IMR-90 (cell line): ENCODE data around the gene MAPKAPK5. TPM values are rescaled to one million over a fixed set of nuclear protein-coding genes. Genes with fewer than 3 reads are reported as not detected.

Experiments
- ATAC-seq: fragments of 200-7000 bp; cut with Tn5 transposase; 2 replicates; pipeline ENCODE4 v1.9.1; 2020; ENCODE audit warnings: low read depth, mild to moderate bottlenecking, moderate library complexity
- BruUV-seq: library from RNA; stranded (reverse); fragments of 400-500 nt; replicated peaks from 2 replicates; lab custom pipeline; 2021; lab: Mats Ljungman, UMichigan
- CTCF ChIA-PET: fragments of 300-600 bp; formaldehyde crosslinking; extraction: SDS; loops from one replicate; lab custom pipeline; 2021; ENCODE audit warnings: antibody characterized with exemption; lab: Yijun Ruan, JAX
- POLR2A ChIA-PET: fragments of 300-600 bp; sonication (Branson Sonifier 250); formaldehyde crosslinking; loops from one replicate; lab custom pipeline; 2022; ENCODE audit warnings: antibody characterized with exemption; ENCODE audit not compliant: unreplicated experiment; lab: Charles Lee
- DNase-seq: peaks from one replicate; pipeline ENCODE4 v3.0.0; 2013
- H2AFZ ChIP-seq: replicated peaks from 2 replicates; pipeline ENCODE3; 2013; ENCODE audit warnings: low read length, mild to moderate bottlenecking; ENCODE audit not compliant: poor library complexity
- H2AK5ac ChIP-seq: 2 replicates; pipeline ENCODE4 v1.6.1; 2013; ENCODE audit warnings: low read depth, low read length, inconsistent platforms
- H2AK9ac ChIP-seq: replicated peaks from 2 replicates; pipeline ENCODE3; 2013; ENCODE audit warnings: mild to moderate bottlenecking, low read depth, low read length, moderate library complexity; ENCODE audit not compliant: poor library complexity
- H2BK120ac ChIP-seq: 2 replicates; pipeline ENCODE4 v1.6.1; 2013; ENCODE audit warnings: low read depth, low read length, inconsistent platforms
- H2BK15ac ChIP-seq: 3 replicates; pipeline ENCODE4 v1.6.1; 2013; ENCODE audit warnings: low read depth, low read length, inconsistent platforms
- H2BK20ac ChIP-seq: 2 replicates; pipeline ENCODE4 v1.6.1; 2013; ENCODE audit warnings: low read depth, mild to moderate bottlenecking, inconsistent platforms, low read length, moderate library complexity
- H2BK5ac ChIP-seq: 2 replicates; pipeline ENCODE4 v1.6.1; 2013; ENCODE audit warnings: mild to moderate bottlenecking, low read depth, low read length, inconsistent platforms; ENCODE audit not compliant: poor library complexity, severe bottlenecking
- H3K14ac ChIP-seq: replicated peaks from 2 replicates; pipeline ENCODE4 v1.6.1; 2013; ENCODE audit warnings: low read depth, low read length, inconsistent platforms
- H3K18ac ChIP-seq: 2 replicates; pipeline ENCODE4 v1.6.1; 2013; ENCODE audit warnings: low read depth, low read length, control low read depth
- H3K23ac ChIP-seq: 2 replicates; pipeline ENCODE4 v1.6.1; 2013; ENCODE audit warnings: low read depth, low read length, inconsistent platforms
- H3K27ac ChIP-seq: 2 replicates; pipeline ENCODE4 v1.5.1; 2013; ENCODE audit warnings: mild to moderate bottlenecking, control low read depth, low read length; ENCODE audit not compliant: insufficient read depth
- H3K27me3 ChIP-seq: 2 replicates; pipeline ENCODE4 v1.6.1; 2013; ENCODE audit warnings: low read length; ENCODE audit not compliant: control insufficient read depth, insufficient read depth
- H3K36me3 ChIP-seq: 2 replicates; pipeline ENCODE4 v1.6.1; 2013; ENCODE audit warnings: low read length, mixed read lengths; ENCODE audit not compliant: control insufficient read depth, insufficient read depth
- H3K4ac ChIP-seq: 2 replicates; pipeline ENCODE4 v1.6.1; 2013; ENCODE audit warnings: low read depth, low read length, inconsistent platforms
- H3K4me1 ChIP-seq: 2 replicates; pipeline ENCODE4 v1.6.1; 2013; ENCODE audit warnings: low read length, mixed read lengths; ENCODE audit not compliant: control insufficient read depth, insufficient read depth
- H3K4me2 ChIP-seq: 2 replicates; pipeline ENCODE4 v1.6.1; 2013; ENCODE audit warnings: low read depth, mild to moderate bottlenecking, control low read depth, low read length, moderate library complexity
- H3K4me3 ChIP-seq: 2 replicates; pipeline ENCODE4 v1.5.1; 2013; ENCODE audit warnings: low read depth, mild to moderate bottlenecking, control low read depth, low read length, moderate library complexity; ENCODE audit not compliant: insufficient read depth
- H3K56ac ChIP-seq: 2 replicates; pipeline ENCODE4 v1.6.1; 2013; ENCODE audit warnings: low read length, inconsistent platforms; ENCODE audit not compliant: insufficient read depth; ENCODE audit errors: extremely low read depth
- H3K79me1 ChIP-seq, 2 experiments: 2 replicates each; pipeline ENCODE4 v1.6.1; 2013; ENCODE audit warnings: low read length in 2 of 2, inconsistent platforms in 1 of 2, low read depth in 1 of 2
- H3K9ac ChIP-seq: 2 replicates; pipeline ENCODE4 v1.6.1; 2013; ENCODE audit warnings: low read depth, low read length, control low read depth
- H3K9me1 ChIP-seq: 2 replicates; pipeline ENCODE4 v1.6.1; 2013; ENCODE audit warnings: low read length, inconsistent platforms; ENCODE audit not compliant: insufficient read depth
- H3K9me3 ChIP-seq: 2 replicates; pipeline ENCODE4 v1.6.1; 2013; ENCODE audit warnings: low read length; ENCODE audit not compliant: control insufficient read depth, insufficient read depth
- H4K20me1 ChIP-seq: 2 replicates; pipeline ENCODE4 v1.6.1; 2013; ENCODE audit warnings: low read length, inconsistent platforms; ENCODE audit not compliant: insufficient read depth
- H4K5ac ChIP-seq: 2 replicates; pipeline ENCODE4 v1.6.1; 2013; ENCODE audit warnings: mild to moderate bottlenecking, low read depth, low read length, control low read depth
- H4K8ac ChIP-seq, 2 experiments: 2 replicates each; pipeline ENCODE4 v1.6.1; 2013; ENCODE audit warnings: low read depth in 2 of 2, low read length in 2 of 2, control low read depth in 1 of 2, inconsistent platforms in 1 of 2
- H4K91ac ChIP-seq: 2 replicates; pipeline ENCODE4 v1.6.1; 2013; ENCODE audit warnings: low read depth, low read length, inconsistent platforms; ENCODE audit not compliant: insufficient read depth
- CEBPB ChIP-seq: IDR thresholded peaks from 2 replicates; pipeline ENCODE4 v1.6.1; 2012; ENCODE audit warnings: low read depth, low read length, improper control_type of control experiment
- CTCF ChIP-seq: conservative IDR thresholded peaks from 2 replicates; pipeline ENCODE4 v1.5.1; 2012; ENCODE audit warnings: mild to moderate bottlenecking, low read depth, low read length, improper control_type of control experiment
- FOS ChIP-seq: fragments of 150-350 bp; IDR thresholded peaks from 2 replicates; pipeline ENCODE4 v1.6.1; 2016; ENCODE audit warnings: low read depth, low read length
- MAZ ChIP-seq: IDR thresholded peaks from 2 replicates; pipeline ENCODE4 v1.6.1; 2012; ENCODE audit warnings: low read depth, mild to moderate bottlenecking, low read length, improper control_type of control experiment, moderate library complexity, borderline replicate concordance
- MXI1 ChIP-seq: IDR thresholded peaks from 2 replicates; pipeline ENCODE4 v1.6.1; 2012; ENCODE audit warnings: low read depth, mild to moderate bottlenecking, low read length, moderate library complexity, borderline replicate concordance
- NFE2L2 ChIP-seq: fragments of 150-350 bp; IDR thresholded peaks from 2 replicates; pipeline ENCODE4 v1.6.1; 2016; ENCODE audit warnings: low read depth, mild to moderate bottlenecking, low read length
- POLR2A ChIP-seq: IDR thresholded peaks from 2 replicates; pipeline ENCODE4 v1.6.1; 2012; ENCODE audit warnings: mild to moderate bottlenecking, low read depth, low read length
- RAD21 ChIP-seq: IDR thresholded peaks from 2 replicates; pipeline ENCODE4 v1.6.1; 2012; ENCODE audit warnings: low read length, improper control_type of control experiment
- RCOR1 ChIP-seq: IDR thresholded peaks from 2 replicates; pipeline ENCODE4 v1.6.1; 2012; ENCODE audit warnings: mild to moderate bottlenecking, low read length, improper control_type of control experiment; ENCODE audit not compliant: insufficient replicate concordance
- RFX5 ChIP-seq: IDR thresholded peaks from 2 replicates; pipeline ENCODE4 v1.8.0; 2012; ENCODE audit warnings: low read depth, mild to moderate bottlenecking, low read length, moderate library complexity
- SMC3 ChIP-seq: fragments of 150-350 bp; IDR thresholded peaks from 2 replicates; pipeline ENCODE4 v1.6.1; 2016; ENCODE audit warnings: low read depth, mild to moderate bottlenecking, antibody characterized with exemption, low read length, moderate library complexity
- dilution Hi-C: fragments of 300-500 bp; cut with HindIII; formaldehyde crosslinking; loops from one replicate; pipeline ENCODE4 v1.14.3; 2018; ENCODE audit warnings: low sequenced_read_pairs; ENCODE audit not compliant: unreplicated experiment
- in situ Hi-C: fragments of 300-500 bp; cut with MboI; formaldehyde crosslinking; loops from 3 replicates; pipeline ENCODE4 v1.14.3; 2019; ENCODE audit warnings: low sequenced_read_pairs, inconsistent platforms, mixed read lengths
- intact Hi-C: fragments of 100-400 bp; cut with micrococcal nuclease; formaldehyde crosslinking; loops from 2 replicates; pipeline ENCODE4 v1.10.0; 2022
- polyA plus RNA-seq, 3 experiments: library from polyadenylated mRNA; depleted of rRNA; stranded (reverse); fragments of >200 nt; gene quantifications; 2 replicates each; pipeline ENCODE4 v1.2.3, GENCODE V29; 2012; ENCODE audit warnings: low replicate concordance in 1 of 3
- total RNA-seq: library from RNA; depleted of rRNA; stranded (reverse); fragments of >200 nt; gene quantifications from 2 replicates; pipeline ENCODE4 v1.2.3, GENCODE V29; 2012

MAPKAPK5 gene
- total and polyA plus RNA-seq, 2 of the 4 experiments (the other 2 are of a cell fraction), result 35.0 to 44.6 TPM

GRCh38 chr12:111904446-111904975, 62.5 kb downstream of the MAPKAPK5 start:
- Histone ChIP-seq H2BK5ac (no peak overlapping the region), H4K5ac (no peak overlapping the region), H2AK5ac (no peak overlapping the region), H3K9me1 (peaks cover 10% of the 10 kb centered on the region), H2BK20ac (no peak overlapping the region), H4K8ac (no peak overlapping the region), H3K56ac (no peak overlapping the region), H3K9ac (no peak overlapping the region), H3K23ac (no peak overlapping the region), H3K27ac (no peak overlapping the region), H2BK120ac (no peak overlapping the region), H3K4me1 (no peaks in the 10 kb centered on the region), H2AFZ (peak overlapping the region; percentile 27), H2AK9ac (no peak overlapping the region), H3K14ac (no peak overlapping the region), H3K9me3 (no peaks in the 10 kb centered on the region; the same call in 1 of the 2 replicates), H3K4me2 (no peak overlapping the region), H4K20me1 (no peaks in the 10 kb centered on the region), H4K91ac (no peak overlapping the region), H3K36me3 (peaks cover 6% of the 10 kb centered on the region), H2BK15ac (no peak overlapping the region), H3K18ac (no peak overlapping the region), H3K4me3 (no peak overlapping the region), H3K79me1 (no peaks in the 10 kb centered on the region), H3K27me3 (no peaks in the 10 kb centered on the region), H3K4ac (no peak overlapping the region)
- DNase-seq (peak; percentile 1), ATAC-seq (no peak)
- no TSS peak for BruUV-seq
- intact Hi-C loops, result no loop called here
- dilution Hi-C loops, result no loop called here
- in situ Hi-C loops, result no loop called here
- ChIA-PET POLR2A (interaction anchor here (0.6 kb wide), 1 partner anchor 498 kb away, joined by 7 read pairs; no protein-coding TSS in a partner anchor), CTCF (no interaction called here)
- no peak for TF ChIP-seq RCOR1
- TF ChIP-seq RFX5, result no peak
- TF ChIP-seq MAZ, result no peak
- no peak for TF ChIP-seq SMC3
- TF ChIP-seq POLR2A, result no peak
- TF ChIP-seq CEBPB, result no peak
- TF ChIP-seq MXI1, result no peak
- no peak for TF ChIP-seq RAD21
- TF ChIP-seq CTCF, result no peak
- TF ChIP-seq NFE2L2, result no peak
- TF ChIP-seq FOS, result no peak
